Osteocyte (in vitro differentiated cells): ENCODE results near the gene POMC. TPM values are rescaled to one million over a fixed set of nuclear protein-coding genes. Genes with fewer than 3 reads are reported as not detected.
A peak's percentile ranks its signal among the peaks of the same experiment; 100 is the strongest.
"Not testable (repeated sequence)": the region's sequence is repeated elsewhere in the genome, so short reads cannot be mapped to it uniquely, and the experiment has no call there.

ENCODE experiments used
- DNase-seq: peaks from one replicate; pipeline ENCODE4 v3.0.0; 2021; ENCODE audit warnings: mixed read lengths; ENCODE audit not compliant: unreplicated experiment; ENCODE audit errors: extremely low spot score
- H3K27ac Mint-ChIP-seq: one replicate; pipeline ENCODE4 v1.8.0; 2021; ENCODE audit warnings: mild to moderate bottlenecking, mixed read lengths; ENCODE audit not compliant: unreplicated experiment
- H3K27me3 Mint-ChIP-seq: one replicate; pipeline ENCODE4 v1.8.0; 2021; ENCODE audit warnings: mixed read lengths; ENCODE audit not compliant: unreplicated experiment
- H3K36me3 Mint-ChIP-seq: one replicate; pipeline ENCODE4 v1.8.0; 2021; ENCODE audit warnings: mixed read lengths; ENCODE audit not compliant: unreplicated experiment
- H3K4me1 Mint-ChIP-seq: one replicate; pipeline ENCODE4 v1.8.0; 2021; ENCODE audit warnings: mixed read lengths; ENCODE audit not compliant: unreplicated experiment
- H3K4me3 Mint-ChIP-seq: one replicate; pipeline ENCODE4 v1.8.0; 2021; ENCODE audit warnings: mild to moderate bottlenecking, moderate library complexity, mixed read lengths; ENCODE audit not compliant: unreplicated experiment
- H3K9me3 Mint-ChIP-seq: one replicate; pipeline ENCODE4 v1.8.0; 2021; ENCODE audit warnings: mixed read lengths; ENCODE audit not compliant: unreplicated experiment
- long read RNA-seq: library from polyadenylated mRNA; unstranded; transcript quantifications from one replicate; pipeline ENCODE4 v2.0.0, GENCODE V29; 2021
- total RNA-seq: library from RNA; stranded (reverse); gene quantifications from 2 replicates; pipeline ENCODE4 v1.2.1, GENCODE V29; 2021
- TF ChIP-seq, protein P1 (sequence below): fragments of 200-600 bp; sonication (generic); IDR thresholded peaks from 2 replicates; pipeline ENCODE4 v1.5.0; 2021; ENCODE audit warnings: antibody characterized with exemption, mild to moderate bottlenecking, moderate library complexity

Gene POMC
- not detected in 2 replicates for total RNA-seq
- long read RNA-seq: 0 reads

DNA sequence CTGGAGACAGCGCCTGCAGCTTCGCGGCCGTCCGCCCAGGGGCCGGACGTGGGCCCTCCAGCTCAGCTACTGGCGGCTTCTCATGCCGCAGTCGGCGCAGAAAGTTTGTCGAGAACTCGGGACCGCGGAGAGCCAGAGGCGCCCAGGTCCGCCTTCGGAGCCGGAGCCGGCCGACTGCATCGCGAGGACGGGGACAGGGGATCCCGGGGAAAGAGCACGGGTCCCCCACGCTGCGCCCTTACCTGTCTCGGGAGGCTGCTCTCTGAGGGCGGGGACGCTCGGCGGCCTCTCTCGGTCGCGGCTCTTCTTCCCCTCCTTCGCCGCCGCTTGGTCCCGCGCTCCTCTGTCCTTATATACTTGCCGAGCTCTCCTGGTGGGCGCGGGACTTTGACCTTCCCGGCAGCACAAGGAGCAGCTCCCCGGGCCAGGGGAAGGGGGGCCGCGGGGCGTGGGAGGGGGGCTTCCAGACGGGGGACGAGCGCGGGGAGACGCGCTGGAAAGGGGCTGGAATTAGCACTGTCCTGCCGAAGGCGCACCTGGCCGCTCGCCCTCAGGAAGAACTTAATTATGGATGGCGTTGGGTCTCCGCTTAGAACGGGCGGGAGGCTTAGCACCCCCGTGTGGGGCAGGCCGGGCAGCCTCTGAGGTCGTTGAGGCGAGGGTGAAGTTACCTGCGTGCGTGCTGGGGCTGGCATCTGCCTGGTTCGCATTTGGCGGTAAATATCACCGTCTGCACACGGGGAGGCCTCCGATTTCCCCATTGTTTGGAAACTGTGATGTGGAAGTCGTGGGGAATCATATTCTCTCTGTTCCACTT is at the start of gene POMC:
Gene POMC (minus strand): TSS at position 325 of the 817 bp plus-strand sequence. CDS start 3,808 bp downstream, outside the sequence.
- Mint-ChIP-seq H3K27me3 (peaks cover 76% of the 10 kb centered on the region), H3K4me3 (peak within 1 kb of the TSS; percentile 60), H3K27ac (no peak within 1 kb of the TSS), H3K36me3 (no peaks in the 10 kb centered on the region), H3K9me3 (peaks cover 4% of the 10 kb centered on the region), H3K4me1 (peaks cover 2% of the 10 kb centered on the region)
- TF ChIP-seq, protein P1, sequence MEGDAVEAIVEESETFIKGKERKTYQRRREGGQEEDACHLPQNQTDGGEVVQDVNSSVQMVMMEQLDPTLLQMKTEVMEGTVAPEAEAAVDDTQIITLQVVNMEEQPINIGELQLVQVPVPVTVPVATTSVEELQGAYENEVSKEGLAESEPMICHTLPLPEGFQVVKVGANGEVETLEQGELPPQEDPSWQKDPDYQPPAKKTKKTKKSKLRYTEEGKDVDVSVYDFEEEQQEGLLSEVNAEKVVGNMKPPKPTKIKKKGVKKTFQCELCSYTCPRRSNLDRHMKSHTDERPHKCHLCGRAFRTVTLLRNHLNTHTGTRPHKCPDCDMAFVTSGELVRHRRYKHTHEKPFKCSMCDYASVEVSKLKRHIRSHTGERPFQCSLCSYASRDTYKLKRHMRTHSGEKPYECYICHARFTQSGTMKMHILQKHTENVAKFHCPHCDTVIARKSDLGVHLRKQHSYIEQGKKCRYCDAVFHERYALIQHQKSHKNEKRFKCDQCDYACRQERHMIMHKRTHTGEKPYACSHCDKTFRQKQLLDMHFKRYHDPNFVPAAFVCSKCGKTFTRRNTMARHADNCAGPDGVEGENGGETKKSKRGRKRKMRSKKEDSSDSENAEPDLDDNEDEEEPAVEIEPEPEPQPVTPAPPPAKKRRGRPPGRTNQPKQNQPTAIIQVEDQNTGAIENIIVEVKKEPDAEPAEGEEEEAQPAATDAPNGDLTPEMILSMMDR: no peak
- DNase-seq: no peak

DNA sequence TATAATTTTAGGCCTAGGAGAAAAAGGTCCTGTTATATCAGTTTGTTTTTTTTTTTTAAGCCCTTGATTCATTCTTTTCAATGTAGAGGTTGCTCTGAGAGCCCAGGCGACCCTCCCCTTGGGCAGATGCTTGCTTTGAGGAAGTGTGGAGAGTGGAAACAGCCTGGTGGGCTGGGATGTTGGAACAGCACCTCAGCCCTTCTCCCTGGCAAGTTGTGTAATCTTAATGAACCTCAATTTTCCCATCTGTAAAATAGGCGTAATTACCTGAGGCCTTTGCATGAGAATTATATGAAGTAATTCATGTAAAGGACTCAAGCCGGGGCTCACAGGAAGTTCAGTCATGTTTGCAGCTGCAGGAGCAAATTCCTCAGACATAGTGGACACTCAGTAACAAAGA is 49.7 kb upstream of the POMC start:
- H3K27me3 Mint-ChIP-seq: no peaks in the 10 kb centered on the region
- H3K4me3 Mint-ChIP-seq: no peak overlapping the region
- H3K4me1 Mint-ChIP-seq: no peaks in the 10 kb centered on the region
- no peak for DNase-seq
- H3K36me3 Mint-ChIP-seq: no peaks in the 10 kb centered on the region
- TF ChIP-seq, protein P1: no peak
- H3K27ac Mint-ChIP-seq: no peak overlapping the region
- H3K9me3 Mint-ChIP-seq: no peaks in the 10 kb centered on the region

DNA sequence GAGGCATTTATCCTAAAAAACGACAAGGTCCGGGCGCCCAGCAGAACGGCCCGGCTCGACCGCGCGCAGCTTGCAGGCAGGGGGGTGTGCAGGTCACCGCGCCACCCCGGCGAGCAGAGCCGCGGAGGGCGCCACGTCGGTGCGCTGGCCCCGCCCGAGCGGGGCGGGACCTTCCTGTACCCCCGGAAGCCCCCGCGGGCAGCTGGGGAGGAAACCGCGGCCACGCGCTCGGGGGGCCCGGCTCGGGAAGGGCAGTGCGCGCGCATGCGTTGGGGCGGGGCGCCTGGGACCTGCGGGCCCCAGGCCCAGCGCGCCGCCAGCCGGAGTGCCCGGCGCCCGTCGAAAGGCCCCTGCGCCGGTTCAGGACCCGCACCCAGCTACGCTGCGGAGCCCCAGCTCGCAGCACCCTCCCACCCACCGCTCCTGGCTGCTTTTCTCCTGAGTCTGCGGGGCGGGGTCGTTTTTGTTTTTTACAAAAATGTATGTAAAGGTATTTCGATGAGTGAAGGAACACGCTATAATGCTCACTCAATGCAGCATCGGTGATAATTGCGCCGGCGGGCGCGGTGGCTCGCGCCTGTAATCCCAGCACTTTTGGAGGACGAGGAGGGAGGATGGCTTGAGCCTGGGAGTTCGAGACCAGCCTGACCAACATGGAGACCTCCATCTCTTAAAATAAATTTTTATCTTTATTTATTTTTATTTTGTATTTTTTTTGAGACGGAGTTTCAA is 47.7 kb upstream of the POMC start:
- H3K27ac Mint-ChIP-seq: no peak overlapping the region

DNA sequence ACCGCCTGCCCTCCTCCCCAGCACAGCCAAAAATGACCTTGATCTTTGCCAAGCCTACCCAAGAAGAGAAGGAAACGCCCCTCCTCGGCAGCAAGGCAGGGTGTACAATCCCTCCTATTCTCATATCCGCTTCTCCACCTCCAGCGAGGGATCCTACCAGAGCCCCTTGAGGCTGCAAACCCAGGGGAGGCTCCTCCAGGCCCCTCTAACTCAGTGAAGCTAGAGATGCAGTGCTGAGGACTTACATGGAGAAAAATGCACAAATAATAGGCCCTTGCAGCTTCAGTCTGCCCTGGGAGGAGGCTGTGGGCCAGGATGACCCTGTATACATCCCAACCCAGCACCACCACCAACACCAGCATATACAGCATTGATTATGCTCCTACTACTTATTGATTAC is 46.9 kb upstream of the POMC start:
- H3K36me3 Mint-ChIP-seq: no peaks in the 10 kb centered on the region
- H3K27ac Mint-ChIP-seq: no peak overlapping the region
- DNase-seq: no peak
- no peak overlapping the region for H3K4me3 Mint-ChIP-seq
- no peaks in the 10 kb centered on the region for H3K9me3 Mint-ChIP-seq
- TF ChIP-seq, protein P1: no peak
- no peaks in the 10 kb centered on the region for H3K4me1 Mint-ChIP-seq
- H3K27me3 Mint-ChIP-seq: no peaks in the 10 kb centered on the region

More for the DNA sequence above, 47.7 kb upstream of the POMC start:
- TF ChIP-seq, protein P1: no peak
- Mint-ChIP-seq H3K36me3 (no peaks in the 10 kb centered on the region), H3K4me3 (peak overlapping the region; percentile 29), H3K27me3 (no peaks in the 10 kb centered on the region), H3K9me3 (no peaks in the 10 kb centered on the region), H3K4me1 (no peaks in the 10 kb centered on the region)
- DNase-seq: no peak

DNA sequence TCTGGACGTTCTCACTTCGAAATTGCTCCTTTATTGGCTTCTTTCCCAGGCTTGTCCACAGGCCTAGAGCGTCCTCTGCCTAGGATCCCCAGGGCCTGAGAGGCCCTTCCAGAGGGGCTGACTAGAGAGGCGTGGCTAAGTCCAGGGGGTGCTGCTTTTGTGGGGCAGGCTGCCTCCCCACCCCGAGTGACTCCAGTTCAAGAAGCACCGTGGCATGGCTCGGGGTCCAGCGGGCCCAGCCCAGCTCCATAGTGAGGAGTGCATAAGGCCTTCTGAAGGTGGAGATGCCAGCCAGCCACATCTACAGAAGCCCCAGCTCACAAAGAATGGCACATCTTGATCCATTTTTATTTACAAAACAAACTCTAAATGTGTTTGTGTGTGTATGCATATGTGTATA is 44.8 kb upstream of the POMC start:
- Mint-ChIP-seq H3K4me3 (no peak overlapping the region), H3K27me3 (no peaks in the 10 kb centered on the region), H3K4me1 (no peaks in the 10 kb centered on the region), H3K27ac (no peak overlapping the region), H3K36me3 (no peaks in the 10 kb centered on the region), H3K9me3 (no peaks in the 10 kb centered on the region)
- TF ChIP-seq, protein P1: no peak
- no peak for DNase-seq

DNA sequence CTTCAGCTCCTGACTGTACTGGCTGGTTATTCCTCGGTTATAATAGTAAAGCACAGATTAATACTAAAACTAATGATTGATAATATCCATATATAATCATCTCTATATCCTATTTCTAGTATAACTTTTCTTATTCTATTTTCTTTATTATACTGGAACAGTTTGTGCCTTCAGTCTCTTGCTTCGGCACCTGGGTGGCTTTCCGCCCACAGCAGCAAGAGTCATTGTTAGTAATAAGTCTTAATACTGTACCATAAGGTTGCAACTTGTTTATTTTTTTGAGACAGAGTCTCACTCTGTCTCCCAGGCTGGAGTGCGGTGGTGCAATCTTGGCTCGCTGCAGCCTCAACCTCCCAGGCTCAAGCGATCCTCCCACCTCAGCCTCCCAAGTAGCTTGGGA is 42.5 kb upstream of the POMC start:
- H3K27ac Mint-ChIP-seq, H3K36me3 Mint-ChIP-seq, H3K4me1 Mint-ChIP-seq, H3K4me3 Mint-ChIP-seq, DNase-seq, H3K9me3 Mint-ChIP-seq, H3K27me3 Mint-ChIP-seq: not testable (repeated sequence)
